Kidney (tissue), 14 donors: ENCODE results near the gene FYB1. TPM values are rescaled to one million over a fixed set of nuclear protein-coding genes. Genes with fewer than 3 reads are reported as not detected.
"Not testable (repeated sequence)": the region's sequence is repeated elsewhere in the genome, so short reads cannot be mapped to it uniquely, and the experiment has no call there.

Source experiments
- DNase-seq, 5 donors: peaks; one replicate each; pipeline ENCODE4 v3.0.0-alpha.2; 2013 to 2020
- FAIRE-seq: peaks from 2 replicates; lab custom pipeline; 2012; peaks lifted over from hg19 to GRCh38; lab: Jason Lieb, UNC
- H3K27ac ChIP-seq, 2 donors: one replicate each; pipeline ENCODE4 v1.7.0; 2013; ENCODE audit warnings: low read depth in 2 of 2, low read length in 2 of 2, inconsistent platforms in 1 of 2
- H3K27me3 ChIP-seq: one replicate; pipeline ENCODE4 v1.7.1; 2013; ENCODE audit warnings: low read length, inconsistent platforms; ENCODE audit not compliant: control insufficient read depth, insufficient read depth
- H3K36me3 ChIP-seq, 3 donors: one replicate each; pipeline versions ENCODE4 v1.7.0 to v1.7.1; 2013; ENCODE audit warnings: low read length in 3 of 3, control low read depth in 1 of 3, inconsistent platforms in 1 of 3; ENCODE audit not compliant: insufficient read depth in 3 of 3, control insufficient read depth in 2 of 3
- H3K4me1 ChIP-seq, 3 donors: one replicate each; pipeline versions ENCODE4 v1.7.0 to v1.7.1; 2013; ENCODE audit warnings: low read length in 3 of 3, inconsistent platforms in 1 of 3, low read depth in 1 of 3; ENCODE audit not compliant: control insufficient read depth in 2 of 3, insufficient read depth in 2 of 3
- H3K4me3 ChIP-seq, 3 donors: one replicate each; pipeline versions ENCODE4 v1.7.0 to v1.8.1; 2013; ENCODE audit warnings: low read length in 3 of 3, control low read depth in 1 of 3, inconsistent platforms in 1 of 3
- H3K9ac ChIP-seq, 3 donors: one replicate each; pipeline versions ENCODE4 v1.7.0 to v1.7.1; 2013; ENCODE audit warnings: low read length in 3 of 3, control low read depth in 1 of 3, inconsistent platforms in 1 of 3
- H3K9me3 ChIP-seq, 3 donors: one replicate each; pipeline versions ENCODE4 v1.7.0 to v1.7.1; 2013; ENCODE audit warnings: low read length in 3 of 3, control low read depth in 1 of 3, inconsistent platforms in 1 of 3; ENCODE audit not compliant: control insufficient read depth in 2 of 3, insufficient read depth in 1 of 3
- CTCF ChIP-seq: IDR thresholded peaks from 3 replicates; pipeline ENCODE4 v1.5.1; 2012; ENCODE audit warnings: mild to moderate bottlenecking, moderate library complexity, borderline replicate concordance; ENCODE audit not compliant: insufficient read depth; ENCODE audit errors: extremely low read depth
- intact Hi-C: fragments of 100-400 bp; cut with DNase I; formaldehyde crosslinking; loops from one replicate; pipeline ENCODE4 v1.11.1; 2022
- polyA plus RNA-seq: library from polyadenylated mRNA; stranded (reverse); fragments of 350-450 nt; fragmentation: Illumina TruSeq; extraction: RNeasy Lipid Tissue Mini Kit (QIAGEN cat#74804); gene quantifications from one replicate; pipeline ENCODE4 v1.2.3, GENCODE V29; 2014; ENCODE audit warnings: low read depth, low replicate concordance; ENCODE audit not compliant: insufficient read depth
- total RNA-seq: library from RNA; stranded (reverse); fragmentation: NEBNext Ultra II Directional; extraction: Animal tissue kit (Norgen Biotek cat#: 25700); gene quantifications from one replicate; pipeline ENCODE4 v1.2.1, GENCODE V29; 2021
- donor health status: control.
- donor health status: control.
- donor health status: control.
- donor health status: control.
- donor health status: control.
- donor health status: DM: yes; HTN: yes; CAD: no.
- donor health status: Normal renal cell carcinoma (clear cell type).

Gene FYB1
- total and polyA plus RNA-seq, 2 donors from 2014 or later, result 2.3 to 53.7 TPM

DNA sequence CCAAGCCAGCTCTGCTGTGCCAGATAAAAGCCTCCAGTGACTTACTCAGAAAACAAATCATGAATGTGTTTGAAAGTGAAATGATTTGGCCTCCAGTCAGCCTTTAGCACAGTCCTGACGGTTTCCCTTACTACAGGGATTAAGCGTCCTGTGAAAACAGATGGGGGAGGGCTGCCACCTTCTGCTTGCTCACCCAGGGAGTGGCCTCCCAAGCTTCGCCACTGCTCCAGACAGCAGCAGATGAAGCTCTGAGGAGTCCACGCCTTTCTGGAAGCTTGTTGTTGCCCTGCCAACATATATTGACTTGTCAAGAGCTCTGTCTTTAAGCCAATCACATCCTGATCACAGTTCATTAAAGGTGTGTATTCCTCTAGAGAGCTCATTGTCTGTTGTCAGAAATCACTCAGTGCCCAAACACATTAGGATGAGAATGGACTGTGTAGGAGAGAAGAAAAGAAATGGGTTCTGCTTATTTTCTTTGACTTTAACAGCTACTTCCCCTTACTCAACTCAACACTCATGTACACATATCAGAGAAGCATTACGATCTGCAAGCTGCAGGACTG, 4.9 kb upstream of the FYB1 start:
- no peak overlapping the region for H3K4me3 ChIP-seq
- FAIRE-seq (no peak), DNase-seq (peak in 1 of 5 donors; percentile 8)
- H3K9ac ChIP-seq, result no peak overlapping the region
- TF ChIP-seq CTCF, result no peak
- no peaks in the 10 kb centered on the region for H3K4me1 ChIP-seq
- H3K27me3 ChIP-seq, result no peaks in the 10 kb centered on the region
- H3K27ac ChIP-seq, result no peak overlapping the region
- intact Hi-C loops, result no loop called here
- H3K36me3 ChIP-seq, result no peaks in the 10 kb centered on the region
- no peaks in the 10 kb centered on the region for H3K9me3 ChIP-seq

GRCh38 chr5:39223565-39224156, 4.3 kb upstream of the FYB1 start:
- H3K9ac ChIP-seq, result no peak overlapping the region
- DNase-seq (no peak), FAIRE-seq (no peak)
- intact Hi-C loops, result no loop called here
- H3K4me1 ChIP-seq, result no peaks in the 10 kb centered on the region
- H3K9me3 ChIP-seq, result no peaks in the 10 kb centered on the region
- no peak for TF ChIP-seq CTCF
- no peaks in the 10 kb centered on the region for H3K36me3 ChIP-seq
- no peaks in the 10 kb centered on the region for H3K27me3 ChIP-seq
- no peak overlapping the region for H3K27ac ChIP-seq
- H3K4me3 ChIP-seq, result no peak overlapping the region

- FAIRE-seq, H3K36me3 ChIP-seq, H3K27ac ChIP-seq, H3K4me3 ChIP-seq, H3K4me1 ChIP-seq, H3K9me3 ChIP-seq, DNase-seq, H3K27me3 ChIP-seq, H3K9ac ChIP-seq, intact Hi-C loops: not testable (repeated sequence)
These were observed 2.3 kb upstream of the FYB1 start for GRCh38 chr5:39221671-39222070.

DNA sequence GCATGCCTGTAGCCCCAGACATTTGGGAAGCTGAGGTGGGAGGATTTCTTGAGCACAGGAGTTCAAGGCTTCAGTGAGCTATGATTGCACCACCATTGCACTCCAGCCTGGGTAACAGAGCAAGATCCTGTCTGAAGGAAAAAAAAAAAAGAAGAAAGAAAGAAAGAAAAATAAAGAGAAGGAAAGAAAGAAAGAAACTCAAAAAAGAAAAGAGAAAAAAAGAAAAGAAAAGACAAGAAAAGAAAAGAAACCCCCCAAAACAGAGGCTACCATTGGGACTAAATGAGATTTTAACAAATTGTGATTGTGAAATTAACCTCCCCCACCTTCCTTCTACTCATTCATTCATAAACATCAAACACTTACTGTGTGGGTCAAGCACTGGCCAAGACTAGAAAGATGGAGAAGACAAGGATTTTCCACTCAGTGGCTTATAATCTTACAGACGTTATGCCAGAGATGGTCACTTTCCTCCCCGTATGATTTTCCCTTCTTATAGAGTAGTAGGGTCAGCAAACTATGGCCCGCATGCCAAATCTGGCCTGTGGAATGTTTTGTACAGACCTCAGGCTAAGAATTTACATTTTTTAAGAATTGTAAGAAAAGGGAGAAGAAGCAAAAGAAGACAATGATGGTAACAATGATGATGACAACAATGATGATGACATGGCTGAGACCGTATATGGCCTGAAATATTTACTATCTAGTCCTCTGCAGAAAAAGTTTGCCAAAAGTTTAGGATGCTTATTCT, 1.1 kb upstream of the FYB1 start:
- intact Hi-C loops, result no loop called here

More for the DNA sequence above, 1.1 kb upstream of the FYB1 start:
- TF ChIP-seq CTCF, result no peak
- FAIRE-seq, result no peak
- Histone ChIP-seq H3K27me3 (no peaks in the 10 kb centered on the region), H3K4me3 (no peak overlapping the region), H3K36me3 (no peaks in the 10 kb centered on the region), H3K9me3 (no peaks in the 10 kb centered on the region), H3K4me1 (no peaks in the 10 kb centered on the region), H3K27ac (no peak overlapping the region), H3K9ac (no peak overlapping the region)
- DNase-seq, result no peak
